T-helper 1 cell (primary cell): Measurements from ENCODE around the gene CCDC179.

ENCODE experiments used
- DNase-seq, 5 donors: peaks; one replicate each; pipeline ENCODE4 v3.0.0-alpha.2; 2012 to 2020

The CCDC179 gene

DNA sequence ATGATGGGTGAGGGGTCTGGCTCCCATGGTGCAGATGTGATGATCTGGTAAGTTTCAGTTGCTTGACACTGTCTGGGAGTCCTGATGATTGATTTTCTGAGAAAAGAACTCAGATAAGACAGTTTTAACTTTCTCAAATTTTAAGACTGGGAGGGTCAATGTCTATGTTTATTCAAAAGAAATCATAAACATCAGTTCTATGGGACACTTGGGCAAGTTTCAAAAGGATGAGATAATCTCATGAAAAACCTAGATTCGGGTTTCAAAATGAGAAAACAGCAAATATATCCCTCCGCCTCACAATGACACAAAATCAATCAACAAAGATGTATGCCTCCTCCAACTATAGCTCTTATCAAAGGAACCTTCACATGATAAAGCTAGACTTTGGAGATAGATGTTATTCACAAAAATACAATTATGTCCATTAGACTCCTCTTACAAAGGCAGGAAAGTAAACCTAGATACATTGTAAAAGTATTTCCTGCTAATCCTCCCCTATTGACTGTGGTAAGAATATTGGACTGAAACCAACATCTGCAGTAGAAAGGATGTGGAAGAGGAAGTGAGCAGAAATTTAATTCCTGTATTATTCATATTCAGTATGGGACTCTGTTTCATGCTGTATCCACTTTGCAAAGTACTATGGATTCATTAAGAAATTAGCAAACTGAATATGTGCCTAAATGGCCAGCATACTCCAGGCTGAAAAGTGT lies 52.3 kb downstream of the CCDC179 start:
- DNase-seq: no peak

DNA sequence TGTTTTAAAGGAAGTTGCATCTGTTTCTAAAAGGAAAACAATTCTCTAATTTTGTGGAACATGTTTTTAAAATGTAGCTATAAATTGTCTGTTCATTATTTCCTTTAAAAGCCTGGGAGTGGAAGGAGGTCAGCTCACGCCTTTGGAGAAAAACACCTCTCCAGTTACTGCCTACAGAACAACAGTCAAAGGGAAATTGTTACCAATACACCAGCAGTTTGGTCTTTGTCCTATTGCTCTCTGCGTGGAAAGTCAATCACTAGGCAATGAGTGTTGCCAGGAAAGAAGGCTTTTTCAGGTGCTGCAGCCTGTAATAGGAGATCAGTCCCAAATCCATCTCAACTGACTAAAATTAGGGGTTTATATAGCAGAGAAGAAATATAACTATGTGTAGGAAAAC lies 52.9 kb downstream of the CCDC179 start:
- DNase-seq: no peak

DNA sequence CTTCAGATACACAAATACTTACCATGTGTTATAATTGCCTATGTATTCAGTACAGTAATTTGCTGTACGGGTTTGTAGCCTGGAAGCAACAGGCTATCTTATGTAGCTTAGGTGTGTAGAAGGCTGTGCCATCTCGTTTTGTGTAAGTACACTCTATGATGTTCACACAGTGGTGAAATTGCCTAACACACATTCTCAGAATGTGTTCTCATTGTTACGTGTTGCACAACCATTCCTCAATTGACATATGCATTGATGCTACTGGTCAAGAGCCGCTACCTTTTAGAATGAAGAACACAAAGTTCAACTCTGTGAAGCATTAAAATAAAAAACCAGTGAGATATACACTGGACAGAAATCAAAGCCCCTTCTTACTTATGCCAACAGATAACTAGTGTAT lies 57.4 kb downstream of the CCDC179 start:
- DNase-seq: no peak

DNA sequence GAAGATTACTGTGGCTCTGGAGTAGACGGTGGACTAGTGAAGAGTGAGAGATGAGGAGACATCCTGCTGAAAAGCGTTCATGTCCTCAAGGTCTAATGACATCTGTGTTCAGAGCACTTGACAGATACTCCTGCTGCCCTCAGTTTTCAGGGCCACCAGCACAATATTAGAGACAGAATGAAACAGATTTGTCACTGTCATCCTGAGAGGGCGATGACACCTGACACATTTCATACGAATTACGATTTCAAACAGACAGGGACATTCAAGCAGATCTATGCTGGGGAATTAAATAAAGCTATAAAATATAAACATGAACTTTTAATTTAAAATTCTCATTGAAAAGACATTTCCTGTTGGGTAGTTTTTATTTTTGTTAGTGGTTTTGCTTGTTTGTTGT lies 59.8 kb downstream of the CCDC179 start:
- DNase-seq: no peak

DNA sequence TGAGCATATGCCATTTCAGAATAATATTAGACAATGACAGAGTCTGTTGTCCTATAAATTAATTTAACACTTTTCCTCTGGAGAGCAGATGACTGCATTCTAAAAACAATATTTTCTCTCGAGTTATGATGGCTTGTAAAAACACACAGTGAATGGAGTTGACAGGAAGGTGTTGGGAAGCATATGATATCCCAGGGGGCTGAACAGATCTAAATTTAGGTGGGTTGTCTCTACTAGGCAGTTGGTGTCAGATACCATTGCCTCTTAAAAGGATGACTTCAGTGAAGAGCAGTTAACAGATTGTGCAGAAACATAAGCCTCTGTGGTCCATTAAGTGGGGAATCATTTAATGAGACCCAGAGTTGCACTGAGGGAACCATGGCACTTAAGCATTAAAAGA lies 61.4 kb downstream of the CCDC179 start:
- DNase-seq: no peak

DNA sequence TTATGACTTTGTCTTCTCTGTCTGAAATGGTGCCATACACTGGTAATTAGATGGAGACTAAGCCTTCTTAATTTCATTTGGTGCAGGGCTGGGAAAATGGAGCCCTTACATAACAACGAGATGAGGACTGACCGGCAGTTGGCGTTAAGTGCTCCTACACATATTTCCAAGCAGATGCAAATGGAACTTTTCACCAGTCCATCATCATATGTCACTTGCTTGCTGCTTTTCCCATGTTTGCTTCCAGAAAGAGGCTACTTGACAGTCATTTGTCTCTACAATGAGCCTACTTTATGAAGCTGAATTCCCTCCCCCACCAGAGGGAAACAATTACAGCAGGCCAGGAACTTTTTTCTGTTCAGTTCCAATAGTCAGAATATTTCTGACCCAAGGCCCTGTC lies 63.2 kb downstream of the CCDC179 start:
- DNase-seq: no peak
